Measurements from ENCODE around the gene TANC1. TPM values are rescaled to one million over a fixed set of nuclear protein-coding genes. Genes with fewer than 3 reads are reported as not detected.
A peak's percentile ranks its signal among the peaks of the same experiment; 100 is the strongest.

The TANC1 gene
- 7.8 and 9.7 TPM in 2 replicates for total RNA-seq (2014; rRNA removed; shearing (Covaris generic); ENCODE audit: low replicate concordance)

- in situ Hi-C loops (cut with HindIII; ENCODE audit: low pct_unique_long_range_greater_than_20kb, low sequenced_read_pairs) = no loop called here
- peak; percentile 85 for DNase-seq (ENCODE audit: low read depth)
Measured at GRCh38 chr2:158968396-158969161, at the start of gene TANC1. Gene TANC1, plus strand, starts transcription at chr2:158968640. Its CDS starts 97,271 bp downstream, at chr2:159065911.

GRCh38 chr2:158921599-158922408, 46.6 kb upstream of the TANC1 start:
- no peak for DNase-seq (ENCODE audit: low read depth)
- in situ Hi-C loops (cut with HindIII; ENCODE audit: low pct_unique_long_range_greater_than_20kb, low sequenced_read_pairs) = no loop called here

- no peak for DNase-seq (ENCODE audit: low read depth)
- in situ Hi-C loops (cut with HindIII; ENCODE audit: low pct_unique_long_range_greater_than_20kb, low sequenced_read_pairs) = no loop called here
Measured at GRCh38 chr2:158922601-158923000, 45.8 kb upstream of the TANC1 start.

GRCh38 chr2:158923180-158923594, 45.3 kb upstream of the TANC1 start:
- in situ Hi-C loops (cut with HindIII; ENCODE audit: low pct_unique_long_range_greater_than_20kb, low sequenced_read_pairs) = no loop called here
- no peak for DNase-seq (ENCODE audit: low read depth)

GRCh38 chr2:158923641-158924040, 44.8 kb upstream of the TANC1 start:
- no peak for DNase-seq (ENCODE audit: low read depth)
- in situ Hi-C loops (cut with HindIII; ENCODE audit: low pct_unique_long_range_greater_than_20kb, low sequenced_read_pairs) = no loop called here

- in situ Hi-C loops (cut with HindIII; ENCODE audit: low pct_unique_long_range_greater_than_20kb, low sequenced_read_pairs) = no loop called here
- peak; percentile 90 for DNase-seq (ENCODE audit: low read depth)
Measured at GRCh38 chr2:158926478-158926948, 41.9 kb upstream of the TANC1 start.

- DNase-seq (ENCODE audit: low read depth) = no peak
- in situ Hi-C loops (cut with HindIII; ENCODE audit: low pct_unique_long_range_greater_than_20kb, low sequenced_read_pairs) = no loop called here
Measured at GRCh38 chr2:158928515-158928914, 39.9 kb upstream of the TANC1 start.

- in situ Hi-C loops (cut with HindIII; ENCODE audit: low pct_unique_long_range_greater_than_20kb, low sequenced_read_pairs) = no loop called here
- DNase-seq (ENCODE audit: low read depth) = no peak
Measured at GRCh38 chr2:158928965-158929364, 39.5 kb upstream of the TANC1 start.

GRCh38 chr2:158931572-158931971, 36.9 kb upstream of the TANC1 start:
- in situ Hi-C loops (cut with HindIII; ENCODE audit: low pct_unique_long_range_greater_than_20kb, low sequenced_read_pairs) = no loop called here
- DNase-seq (ENCODE audit: low read depth) = peak; percentile 32

GRCh38 chr2:158932131-158932645, 36.3 kb upstream of the TANC1 start:
- DNase-seq (ENCODE audit: low read depth) = peak; percentile 41
- in situ Hi-C loops (cut with HindIII; ENCODE audit: low pct_unique_long_range_greater_than_20kb, low sequenced_read_pairs) = no loop called here

GRCh38 chr2:158934170-158934569, 34.3 kb upstream of the TANC1 start:
- in situ Hi-C loops (cut with HindIII; ENCODE audit: low pct_unique_long_range_greater_than_20kb, low sequenced_read_pairs) = no loop called here

GRCh38 chr2:158935617-158936016, 32.8 kb upstream of the TANC1 start:
- in situ Hi-C loops (cut with HindIII; ENCODE audit: low pct_unique_long_range_greater_than_20kb, low sequenced_read_pairs) = no loop called here
- DNase-seq (ENCODE audit: low read depth) = no peak

More at GRCh38 chr2:158934170-158934569, 34.3 kb upstream of the TANC1 start:
- no peak for DNase-seq (ENCODE audit: low read depth)

GRCh38 chr2:158936978-158937377, 31.5 kb upstream of the TANC1 start:
- DNase-seq (ENCODE audit: low read depth) = peak; percentile 23
- in situ Hi-C loops (cut with HindIII; ENCODE audit: low pct_unique_long_range_greater_than_20kb, low sequenced_read_pairs) = no loop called here

- in situ Hi-C loops (cut with HindIII; ENCODE audit: low pct_unique_long_range_greater_than_20kb, low sequenced_read_pairs) = no loop called here
- no peak for DNase-seq (ENCODE audit: low read depth)
Measured at GRCh38 chr2:158940356-158940755, 28.1 kb upstream of the TANC1 start.

GRCh38 chr2:158943973-158944372, 24.5 kb upstream of the TANC1 start:
- in situ Hi-C loops (cut with HindIII; ENCODE audit: low pct_unique_long_range_greater_than_20kb, low sequenced_read_pairs) = no loop called here
- DNase-seq (ENCODE audit: low read depth) = no peak

GRCh38 chr2:158948964-158949699, 19.3 kb upstream of the TANC1 start:
- in situ Hi-C loops (cut with HindIII; ENCODE audit: low pct_unique_long_range_greater_than_20kb, low sequenced_read_pairs) = no loop called here

GRCh38 chr2:158953454-158953853, 15.0 kb upstream of the TANC1 start:
- no peak for DNase-seq (ENCODE audit: low read depth)
- in situ Hi-C loops (cut with HindIII; ENCODE audit: low pct_unique_long_range_greater_than_20kb, low sequenced_read_pairs) = no loop called here

More at GRCh38 chr2:158948964-158949699, 19.3 kb upstream of the TANC1 start:
- DNase-seq (ENCODE audit: low read depth) = no peak

Data from Caki2 (cell line).